Measurements from ENCODE around the gene QSOX1.
"Not testable (repeated sequence)": the region's sequence is repeated elsewhere in the genome, so short reads cannot be mapped to it uniquely, and the experiment has no call there.

QSOX1 gene

DNA sequence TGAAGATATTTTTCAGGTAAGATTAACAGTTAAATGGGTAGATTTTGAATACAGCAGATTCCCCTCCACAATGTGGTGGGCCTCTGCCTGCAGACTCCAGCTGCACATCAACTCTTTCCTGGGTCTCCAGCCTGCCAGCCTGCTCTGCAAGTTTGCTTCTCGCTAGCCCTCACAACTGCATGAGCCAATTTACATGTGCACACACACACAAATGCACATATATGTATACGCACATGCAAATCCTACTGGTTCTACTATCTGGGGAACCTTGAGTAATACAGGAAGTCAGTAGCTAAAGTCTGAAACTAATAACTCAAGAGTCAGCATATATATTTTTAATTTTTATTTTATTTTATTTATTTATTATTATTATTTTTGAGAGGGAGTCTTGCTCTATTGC lies 34.8 kb upstream of the QSOX1 start:
- TF ChIP-seq, protein P1, sequence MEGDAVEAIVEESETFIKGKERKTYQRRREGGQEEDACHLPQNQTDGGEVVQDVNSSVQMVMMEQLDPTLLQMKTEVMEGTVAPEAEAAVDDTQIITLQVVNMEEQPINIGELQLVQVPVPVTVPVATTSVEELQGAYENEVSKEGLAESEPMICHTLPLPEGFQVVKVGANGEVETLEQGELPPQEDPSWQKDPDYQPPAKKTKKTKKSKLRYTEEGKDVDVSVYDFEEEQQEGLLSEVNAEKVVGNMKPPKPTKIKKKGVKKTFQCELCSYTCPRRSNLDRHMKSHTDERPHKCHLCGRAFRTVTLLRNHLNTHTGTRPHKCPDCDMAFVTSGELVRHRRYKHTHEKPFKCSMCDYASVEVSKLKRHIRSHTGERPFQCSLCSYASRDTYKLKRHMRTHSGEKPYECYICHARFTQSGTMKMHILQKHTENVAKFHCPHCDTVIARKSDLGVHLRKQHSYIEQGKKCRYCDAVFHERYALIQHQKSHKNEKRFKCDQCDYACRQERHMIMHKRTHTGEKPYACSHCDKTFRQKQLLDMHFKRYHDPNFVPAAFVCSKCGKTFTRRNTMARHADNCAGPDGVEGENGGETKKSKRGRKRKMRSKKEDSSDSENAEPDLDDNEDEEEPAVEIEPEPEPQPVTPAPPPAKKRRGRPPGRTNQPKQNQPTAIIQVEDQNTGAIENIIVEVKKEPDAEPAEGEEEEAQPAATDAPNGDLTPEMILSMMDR (IDR thresholded peaks at IDR 0.05; ENCODE audit: extremely low read depth, missing control alignments): no peak
- DNase-seq (ENCODE audit: low spot score): no peak

DNA sequence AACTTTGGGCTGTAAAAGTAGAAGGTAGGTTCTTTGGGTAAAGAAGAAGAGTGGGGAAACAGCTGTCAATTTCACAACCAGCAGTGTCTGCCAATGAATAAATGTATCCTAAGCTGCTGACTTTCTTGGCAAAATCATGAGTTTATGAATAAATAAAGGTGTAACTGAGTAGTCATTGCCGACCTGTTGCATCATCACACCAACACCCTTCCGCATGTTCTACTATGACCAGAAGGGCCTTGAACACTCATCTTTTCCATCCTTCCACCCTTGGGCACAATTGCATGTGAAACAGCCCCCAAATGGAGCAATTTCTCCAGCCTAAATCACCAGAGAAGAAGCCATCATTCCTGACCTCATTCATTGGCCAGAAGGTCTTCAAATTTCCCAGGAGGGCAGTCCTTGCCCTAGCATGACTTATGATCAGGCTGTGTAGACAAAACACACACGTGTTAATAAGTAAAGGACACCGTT lies 31.2 kb upstream of the QSOX1 start:
- TF ChIP-seq, protein P1 (IDR thresholded peaks at IDR 0.05; ENCODE audit: extremely low read depth, missing control alignments): no peak
- no peak for DNase-seq (ENCODE audit: low spot score)

DNA sequence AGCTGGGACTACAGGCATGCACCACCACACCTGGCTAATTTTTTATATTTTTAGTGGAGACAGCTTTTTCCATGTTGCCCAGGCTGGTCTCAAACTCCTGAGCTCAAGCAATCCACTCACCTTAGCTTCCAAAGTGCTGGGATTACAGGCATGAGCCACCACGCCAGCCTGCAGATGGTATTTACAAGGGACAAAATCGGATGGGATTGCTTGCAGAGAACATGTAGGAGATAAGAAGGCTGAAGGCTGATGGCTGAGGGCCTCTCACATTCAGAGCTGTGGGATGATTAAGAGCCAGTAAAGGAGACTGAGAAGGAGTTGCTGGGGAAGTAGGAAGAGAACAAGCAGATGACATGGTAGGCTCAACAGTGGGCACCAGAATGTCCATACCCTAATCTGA lies 24.0 kb upstream of the QSOX1 start:
- TF ChIP-seq, protein P1 (IDR thresholded peaks at IDR 0.05; ENCODE audit: extremely low read depth, missing control alignments): no peak
- DNase-seq (ENCODE audit: low spot score): no peak

DNA sequence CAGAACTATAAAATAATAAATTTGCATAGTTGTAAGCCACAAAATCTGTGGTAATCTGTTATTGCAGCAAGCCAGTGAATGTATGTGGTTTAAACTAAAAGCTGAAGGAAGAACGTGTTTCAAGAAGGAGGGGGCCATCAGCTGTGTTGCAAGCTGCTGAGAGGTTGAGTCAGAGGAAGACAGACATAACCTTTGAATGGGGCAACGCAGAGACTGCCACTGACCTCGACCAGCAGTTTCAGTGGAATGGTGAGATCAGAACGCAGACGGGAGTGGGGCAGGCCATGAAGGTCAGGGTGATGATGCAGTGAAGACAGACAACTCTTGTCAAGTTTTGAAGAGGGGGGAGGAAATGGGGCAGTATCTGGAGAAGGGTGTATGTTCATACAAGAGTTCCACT lies 23.2 kb upstream of the QSOX1 start:
- DNase-seq (ENCODE audit: low spot score): no peak

DNA sequence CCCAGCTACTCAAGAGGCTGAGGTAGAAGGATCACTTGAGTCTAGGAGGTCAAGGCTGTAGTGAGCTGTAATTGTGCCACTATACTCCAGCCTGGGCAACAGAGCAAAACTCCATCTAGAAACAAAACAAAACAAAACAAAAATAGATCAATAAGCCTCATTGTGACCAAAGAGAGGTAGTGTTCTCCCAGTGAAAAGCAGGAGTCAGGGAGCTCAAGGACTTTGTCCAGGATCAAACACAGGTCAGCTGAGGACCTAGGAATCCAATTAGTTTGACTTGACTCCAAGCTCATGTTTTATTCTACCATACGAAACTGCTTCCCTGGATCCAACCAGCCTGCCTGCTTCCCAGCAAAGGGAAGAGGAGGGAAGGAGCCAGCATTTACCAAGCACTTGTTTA lies 21.5 kb upstream of the QSOX1 start:
- no peak for DNase-seq (ENCODE audit: low spot score)
- TF ChIP-seq, protein P1 (IDR thresholded peaks at IDR 0.05; ENCODE audit: extremely low read depth, missing control alignments): no peak

More for the DNA sequence above, 23.2 kb upstream of the QSOX1 start:
- TF ChIP-seq, protein P1 (IDR thresholded peaks at IDR 0.05; ENCODE audit: extremely low read depth, missing control alignments): no peak

DNA sequence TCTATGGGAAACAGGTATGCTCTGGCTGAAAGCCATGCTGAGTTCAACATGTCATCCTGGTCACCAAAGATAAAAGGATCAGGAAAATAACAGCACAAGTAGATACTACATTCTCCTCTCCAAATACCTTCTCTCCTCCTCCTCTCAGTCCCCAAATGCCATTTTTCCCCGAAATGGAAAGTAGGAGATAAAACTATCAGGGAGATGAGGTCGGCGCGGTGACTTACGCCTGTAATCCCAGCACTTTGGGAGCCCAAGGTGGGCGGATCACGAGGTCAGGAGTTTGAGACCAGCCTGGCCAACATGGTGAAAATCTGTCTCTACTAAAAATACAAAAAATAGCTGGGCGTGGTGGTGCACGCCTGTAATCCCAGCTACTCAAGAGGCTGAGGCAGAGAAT lies 21.0 kb upstream of the QSOX1 start:
- DNase-seq (ENCODE audit: low spot score): not testable (repeated sequence)

DNA sequence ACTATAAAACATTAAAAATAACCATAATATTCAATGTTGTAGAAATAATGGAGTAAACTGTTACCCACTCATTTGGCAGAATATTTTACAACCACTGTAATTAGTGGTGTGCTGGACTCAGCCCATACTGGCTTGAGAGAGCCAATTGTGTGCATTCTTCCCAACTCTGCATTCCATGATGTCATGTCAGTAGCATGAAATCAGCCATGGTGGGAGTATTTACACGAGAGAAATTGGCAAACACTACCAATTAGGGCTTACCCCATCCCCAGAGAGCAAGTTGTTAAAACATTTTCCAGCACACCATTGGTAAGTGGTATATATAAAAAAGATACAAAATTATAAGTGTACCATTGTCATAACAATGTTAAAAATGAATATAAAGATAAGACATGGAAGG lies 19.1 kb upstream of the QSOX1 start:
- no peak for DNase-seq (ENCODE audit: low spot score)
- TF ChIP-seq, protein P1 (IDR thresholded peaks at IDR 0.05; ENCODE audit: extremely low read depth, missing control alignments): no peak

DNA sequence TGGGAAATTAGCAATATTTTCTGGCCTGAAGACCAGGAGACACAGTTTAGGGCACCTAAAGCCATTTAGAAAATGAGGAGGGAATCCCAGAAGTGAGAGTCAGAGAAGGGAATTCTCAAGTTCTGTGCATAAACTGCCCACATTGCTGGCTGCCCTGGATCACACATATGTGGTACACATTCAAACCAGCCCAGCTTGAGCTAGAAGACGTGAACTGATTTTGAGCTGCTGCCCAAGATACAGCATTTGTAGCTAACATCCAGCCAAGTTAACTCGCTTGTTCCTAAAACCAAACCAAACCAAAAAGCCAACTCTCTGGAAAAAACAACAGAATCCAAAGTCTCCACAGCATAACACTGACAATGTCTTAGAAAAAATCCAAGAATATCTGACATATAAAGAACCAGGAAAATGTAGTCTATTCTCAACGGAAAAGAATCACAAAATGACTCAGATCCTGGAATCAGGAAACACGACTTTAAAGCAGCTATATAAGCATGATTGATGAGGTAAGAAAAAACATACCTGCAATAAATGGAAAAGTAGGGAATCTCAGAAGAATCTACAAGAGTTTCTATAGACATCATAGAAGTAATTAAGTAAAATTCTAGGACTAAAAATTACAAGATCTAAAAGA lies 18.2 kb upstream of the QSOX1 start:
- no peak for DNase-seq (ENCODE audit: low spot score)
- TF ChIP-seq, protein P1 (IDR thresholded peaks at IDR 0.05; ENCODE audit: extremely low read depth, missing control alignments): no peak
